ENCODE data around the gene RARB.

GRCh38 chr3:25572336-25572735, 144.3 kb downstream of the RARB start:
- TF ChIP-seq CTCF (IDR thresholded peaks at IDR 0.05; ENCODE audit: insufficient read depth, low read length) (no peak), SPI1 (IDR thresholded peaks at IDR 0.05; ENCODE audit: borderline replicate concordance, low read depth) (no peak), POLR2AphosphoS5 (IDR thresholded peaks at IDR 0.05; ENCODE audit: low read depth) (no peak)
